ENCODE data around the gene RACK1.

RACK1 gene

DNA sequence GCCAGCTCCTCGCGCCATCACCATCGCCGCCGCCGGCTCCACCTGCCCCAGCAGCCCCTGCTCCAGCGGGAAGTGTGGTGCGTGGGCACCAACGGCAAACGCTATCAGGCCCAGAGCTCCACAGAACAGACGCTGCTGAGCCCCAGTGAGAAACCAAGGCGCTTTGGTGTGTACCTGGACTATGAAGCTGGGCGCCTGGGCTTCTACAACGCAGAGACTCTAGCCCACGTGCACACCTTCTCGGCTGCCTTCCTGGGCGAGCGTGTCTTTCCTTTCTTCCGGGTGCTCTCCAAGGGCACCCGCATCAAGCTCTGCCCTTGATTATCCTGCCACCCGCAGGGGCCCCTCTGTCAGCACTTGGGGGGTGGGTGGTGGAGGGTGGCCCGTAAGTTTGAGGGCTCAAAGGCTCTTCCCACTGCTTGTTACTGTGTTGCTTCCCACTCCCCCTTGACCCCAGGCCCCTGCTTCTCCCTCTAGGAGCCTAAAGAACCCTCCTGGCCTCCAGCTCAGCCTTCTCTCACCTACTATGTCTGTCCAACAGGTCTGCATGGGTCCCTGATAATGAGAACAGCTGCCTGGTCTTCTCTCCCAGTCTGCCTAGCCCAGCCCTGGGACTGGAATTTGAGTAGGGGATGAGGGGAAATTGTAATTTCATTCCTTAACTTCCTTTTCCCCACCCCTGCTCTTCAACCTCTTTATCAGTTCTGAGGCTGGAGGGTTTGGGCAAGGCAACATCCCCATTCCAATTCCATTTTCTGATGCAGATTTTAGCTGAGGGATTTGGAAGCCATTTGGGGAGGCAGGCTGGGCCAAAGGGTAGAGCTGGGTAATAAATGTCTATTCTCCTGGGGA lies 9.0 kb downstream of the RACK1 start:
- no peak overlapping the region for H2AFZ ChIP-seq (ENCODE audit: low read depth, low read length)
- H3K4me1 ChIP-seq (ENCODE audit: insufficient read depth, low read length): no peaks in the 10 kb centered on the region
- H3K36me3 ChIP-seq (ENCODE audit: insufficient read depth, low read length): peaks cover 86% of the 10 kb centered on the region
- no peaks in the 10 kb centered on the region for H3K27me3 ChIP-seq (ENCODE audit: insufficient read depth, low read length)
- H3K9me3 ChIP-seq (ENCODE audit: low read length): no peaks in the 10 kb centered on the region
- no peak overlapping the region for H3K4me3 ChIP-seq (ENCODE audit: low read length)

DNA sequence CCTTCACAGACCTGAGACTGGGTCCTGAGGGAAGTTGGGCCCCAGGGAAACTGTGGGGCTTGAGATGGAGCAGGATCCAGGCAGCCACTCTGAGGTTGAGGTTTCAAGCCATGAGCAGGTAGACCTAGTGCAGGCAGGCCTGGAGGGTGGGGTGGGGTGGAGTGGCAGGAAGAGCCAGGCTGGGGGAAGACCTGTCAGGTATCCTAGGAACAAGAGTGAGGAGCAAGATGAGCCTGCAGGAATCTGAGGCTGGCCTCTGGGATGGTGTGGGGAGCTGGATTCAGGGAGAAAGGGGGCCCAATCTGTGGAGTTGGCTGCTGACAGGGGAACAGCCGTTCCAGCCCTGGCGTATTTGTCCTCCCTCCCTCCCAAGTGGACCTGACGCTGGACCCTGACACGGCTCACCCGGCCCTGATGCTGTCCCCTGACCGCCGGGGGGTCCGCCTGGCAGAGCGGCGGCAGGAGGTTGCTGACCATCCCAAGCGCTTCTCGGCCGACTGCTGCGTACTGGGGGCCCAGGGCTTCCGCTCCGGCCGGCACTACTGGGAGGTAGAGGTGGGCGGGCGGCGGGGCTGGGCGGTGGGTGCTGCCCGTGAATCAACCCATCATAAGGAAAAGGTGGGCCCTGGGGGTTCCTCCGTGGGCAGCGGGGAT lies 9.8 kb downstream of the RACK1 start:
- H3K4me3 ChIP-seq (ENCODE audit: low read length): no peak overlapping the region
- H3K4me1 ChIP-seq (ENCODE audit: insufficient read depth, low read length): no peaks in the 10 kb centered on the region
- peaks cover 83% of the 10 kb centered on the region for H3K36me3 ChIP-seq (ENCODE audit: insufficient read depth, low read length)
- no peak overlapping the region for H2AFZ ChIP-seq (ENCODE audit: low read depth, low read length)
- no peaks in the 10 kb centered on the region for H3K27me3 ChIP-seq (ENCODE audit: insufficient read depth, low read length)
- H3K9me3 ChIP-seq (ENCODE audit: low read length): no peaks in the 10 kb centered on the region

DNA sequence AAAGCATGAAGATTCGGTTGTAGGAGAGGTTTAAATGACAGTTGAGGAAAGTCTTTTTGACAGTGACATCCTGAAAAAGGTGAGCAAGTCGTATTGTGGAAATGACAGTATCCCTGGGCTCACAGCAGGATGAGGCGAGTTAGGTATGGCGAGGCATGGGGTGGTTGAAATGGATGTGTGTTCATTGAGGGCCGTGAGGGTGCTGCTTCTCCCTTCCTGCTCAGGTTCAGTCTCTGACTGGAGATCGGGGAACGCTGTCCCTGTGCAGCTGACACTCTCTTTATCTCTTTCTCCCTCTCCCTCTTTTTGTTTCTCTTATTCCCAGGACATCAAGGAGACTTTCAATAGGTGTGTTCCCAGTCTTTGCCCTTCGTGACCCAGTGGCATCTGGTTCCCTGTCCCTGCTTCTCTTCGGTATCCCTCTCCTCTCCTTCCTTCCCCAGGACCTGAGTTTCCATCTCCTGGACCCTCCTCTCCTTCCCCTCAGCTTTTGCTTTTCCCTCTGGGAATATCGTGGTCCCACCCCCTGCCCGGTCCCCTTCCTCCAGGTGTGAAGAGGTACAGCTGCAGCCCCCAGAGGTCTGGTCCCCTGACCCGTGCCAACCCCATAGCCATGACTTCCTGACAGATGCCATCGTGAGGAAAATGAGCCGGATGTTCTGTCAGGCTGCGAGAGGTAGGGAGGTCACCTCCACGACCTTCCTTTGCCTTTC lies 10.5 kb downstream of the RACK1 start:
- H2AFZ ChIP-seq (ENCODE audit: low read depth, low read length): no peak overlapping the region

DNA sequence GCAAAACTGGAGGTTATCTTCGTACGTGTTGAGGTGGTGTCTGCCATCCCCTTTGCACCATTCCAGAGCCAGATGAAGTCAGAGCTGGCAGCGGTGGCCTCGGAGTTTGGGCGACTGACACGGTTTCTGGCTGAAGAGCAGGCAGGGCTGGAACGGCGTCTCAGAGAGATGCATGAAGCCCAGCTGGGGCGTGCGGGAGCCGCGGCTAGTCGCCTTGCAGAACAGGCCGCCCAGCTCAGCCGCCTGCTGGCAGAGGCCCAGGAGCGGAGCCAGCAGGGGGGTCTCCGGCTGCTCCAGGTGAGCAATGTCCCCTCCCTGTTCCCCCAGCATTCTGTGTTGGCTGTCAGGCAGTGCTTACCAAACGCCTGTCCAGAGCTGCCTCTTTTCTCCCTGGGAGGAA lies 11.1 kb downstream of the RACK1 start:
- Histone ChIP-seq H3K36me3 (ENCODE audit: insufficient read depth, low read length) (peaks cover 71% of the 10 kb centered on the region), H3K4me3 (ENCODE audit: low read length) (no peak overlapping the region), H3K9me3 (ENCODE audit: low read length) (no peaks in the 10 kb centered on the region), H3K27me3 (ENCODE audit: insufficient read depth, low read length) (no peaks in the 10 kb centered on the region), H2AFZ (ENCODE audit: low read depth, low read length) (no peak overlapping the region), H3K4me1 (ENCODE audit: insufficient read depth, low read length) (no peaks in the 10 kb centered on the region)

More for the DNA sequence above, 10.5 kb downstream of the RACK1 start:
- Histone ChIP-seq H3K4me3 (ENCODE audit: low read length) (no peak overlapping the region), H3K4me1 (ENCODE audit: insufficient read depth, low read length) (no peaks in the 10 kb centered on the region), H3K36me3 (ENCODE audit: insufficient read depth, low read length) (peaks cover 78% of the 10 kb centered on the region), H3K27me3 (ENCODE audit: insufficient read depth, low read length) (no peaks in the 10 kb centered on the region), H3K9me3 (ENCODE audit: low read length) (no peaks in the 10 kb centered on the region)

DNA sequence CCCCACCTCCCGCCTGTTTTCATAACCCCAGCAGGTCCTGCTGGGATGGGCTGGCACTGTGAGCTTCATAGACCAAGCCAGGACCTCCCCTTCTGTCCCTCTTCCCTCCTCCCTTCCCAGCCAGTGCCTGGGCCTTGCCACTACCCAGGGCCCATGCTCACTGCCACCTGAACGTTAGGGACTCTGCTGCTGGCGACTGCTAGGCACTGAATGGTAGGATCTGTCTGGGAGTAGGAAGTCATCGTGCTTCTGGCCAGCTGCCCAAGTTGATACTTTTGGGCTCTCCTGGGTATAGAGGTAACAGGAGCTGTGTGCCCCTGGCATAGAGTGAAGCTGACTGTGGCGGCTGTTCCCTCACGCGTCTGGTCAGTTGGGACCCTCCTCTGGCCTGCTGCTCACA lies 12.3 kb downstream of the RACK1 start:
- H3K27me3 ChIP-seq (ENCODE audit: insufficient read depth, low read length): no peaks in the 10 kb centered on the region
- H2AFZ ChIP-seq (ENCODE audit: low read depth, low read length): no peak overlapping the region
- H3K4me1 ChIP-seq (ENCODE audit: insufficient read depth, low read length): no peaks in the 10 kb centered on the region
- H3K9me3 ChIP-seq (ENCODE audit: low read length): no peaks in the 10 kb centered on the region
- peaks cover 63% of the 10 kb centered on the region for H3K36me3 ChIP-seq (ENCODE audit: insufficient read depth, low read length)
- H3K4me3 ChIP-seq (ENCODE audit: low read length): no peak overlapping the region

DNA sequence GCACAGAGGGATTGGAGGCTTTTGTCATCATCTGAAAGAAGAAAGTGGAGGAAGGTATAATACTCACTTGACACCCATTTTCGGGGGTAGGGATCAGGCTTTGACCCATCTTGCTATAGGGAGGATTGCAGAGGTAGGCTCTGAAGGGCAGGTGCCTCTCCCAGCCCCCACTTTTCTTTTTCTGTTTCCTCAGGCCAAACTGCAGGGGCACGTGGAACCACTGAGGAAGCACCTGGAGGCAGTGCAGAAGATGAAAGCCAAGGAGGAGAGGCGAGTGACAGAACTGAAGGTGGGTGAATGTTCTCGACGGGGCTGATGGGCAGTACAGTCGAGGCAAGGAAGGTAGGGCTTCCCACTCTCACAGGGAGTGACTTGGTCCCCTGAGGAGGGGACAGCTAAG lies 13.2 kb downstream of the RACK1 start:
- Histone ChIP-seq H3K36me3 (ENCODE audit: insufficient read depth, low read length) (peaks cover 55% of the 10 kb centered on the region), H3K9me3 (ENCODE audit: low read length) (no peaks in the 10 kb centered on the region), H3K27me3 (ENCODE audit: insufficient read depth, low read length) (no peaks in the 10 kb centered on the region)

DNA sequence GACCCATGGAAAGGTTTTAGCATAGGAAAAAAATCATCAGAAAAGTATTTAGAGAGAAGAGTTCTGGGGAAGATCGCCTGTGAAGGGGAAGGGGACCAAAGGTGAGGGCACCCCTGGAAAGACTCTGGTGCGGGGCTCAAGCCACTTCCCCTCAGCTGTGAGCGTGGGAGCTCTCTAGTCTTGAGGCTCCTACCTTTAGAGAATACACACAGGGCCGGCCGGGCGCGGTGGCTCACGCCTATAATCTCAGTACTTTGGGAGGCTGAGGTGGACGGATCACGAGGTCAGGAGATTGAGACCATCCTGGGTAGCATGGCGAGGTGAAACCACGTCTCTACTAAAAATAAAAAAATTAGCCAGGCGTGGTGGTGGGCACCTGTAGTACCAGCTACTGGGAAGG lies 13.7 kb downstream of the RACK1 start:
- no peak overlapping the region for H2AFZ ChIP-seq (ENCODE audit: low read depth, low read length)
- peaks cover 56% of the 10 kb centered on the region for H3K36me3 ChIP-seq (ENCODE audit: insufficient read depth, low read length)
- H3K27me3 ChIP-seq (ENCODE audit: insufficient read depth, low read length): no peaks in the 10 kb centered on the region
- H3K9me3 ChIP-seq (ENCODE audit: low read length): no peaks in the 10 kb centered on the region
- peaks cover 4% of the 10 kb centered on the region for H3K4me1 ChIP-seq (ENCODE audit: insufficient read depth, low read length)
- H3K4me3 ChIP-seq (ENCODE audit: low read length): no peak overlapping the region

More for the DNA sequence above, 13.2 kb downstream of the RACK1 start:
- Histone ChIP-seq H2AFZ (ENCODE audit: low read depth, low read length) (no peak overlapping the region), H3K4me1 (ENCODE audit: insufficient read depth, low read length) (no peaks in the 10 kb centered on the region), H3K4me3 (ENCODE audit: low read length) (no peak overlapping the region)

DNA sequence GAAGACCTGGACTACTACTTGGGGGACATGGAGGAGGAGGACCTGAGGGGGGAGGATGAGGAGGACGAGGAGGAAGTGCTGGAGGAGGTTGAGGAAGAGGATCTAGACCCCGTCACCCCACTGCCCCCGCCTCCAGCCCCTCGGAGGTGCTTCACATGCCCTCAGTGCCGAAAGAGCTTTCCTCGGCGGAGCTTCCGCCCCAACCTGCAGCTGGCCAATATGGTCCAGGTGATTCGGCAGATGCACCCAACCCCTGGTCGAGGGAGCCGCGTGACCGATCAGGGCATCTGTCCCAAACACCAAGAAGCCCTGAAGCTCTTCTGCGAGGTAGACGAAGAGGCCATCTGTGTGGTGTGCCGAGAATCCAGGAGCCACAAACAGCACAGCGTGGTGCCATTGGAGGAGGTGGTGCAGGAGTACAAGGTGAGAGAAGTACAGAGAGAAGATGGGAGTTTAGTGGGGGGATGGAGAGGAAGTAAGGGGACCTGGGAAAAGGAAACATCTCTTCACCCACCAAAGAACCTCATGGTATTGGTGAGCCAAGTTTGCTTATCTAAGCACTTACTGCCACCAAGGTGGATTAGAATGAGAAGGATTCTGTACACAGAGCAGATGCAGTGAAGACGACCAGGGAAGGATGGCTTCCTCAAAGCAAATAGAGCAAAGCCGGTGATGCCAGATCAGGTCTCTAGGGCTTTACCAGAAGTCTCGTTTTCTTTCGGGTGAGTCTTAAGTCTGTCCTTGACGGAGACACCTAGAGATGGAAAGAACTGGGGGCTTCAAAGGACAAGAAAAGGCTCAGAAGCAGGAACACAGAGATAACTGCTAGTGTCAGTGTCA lies 19.1 kb downstream of the RACK1 start:
- Histone ChIP-seq H3K4me1 (ENCODE audit: insufficient read depth, low read length) (peaks cover 15% of the 10 kb centered on the region), H2AFZ (ENCODE audit: low read depth, low read length) (no peak overlapping the region), H3K4me3 (ENCODE audit: low read length) (peak overlapping the region; percentile 84), H3K9me3 (ENCODE audit: low read length) (no peaks in the 10 kb centered on the region), H3K36me3 (ENCODE audit: insufficient read depth, low read length) (peaks cover 19% of the 10 kb centered on the region), H3K27me3 (ENCODE audit: insufficient read depth, low read length) (no peaks in the 10 kb centered on the region)

DNA sequence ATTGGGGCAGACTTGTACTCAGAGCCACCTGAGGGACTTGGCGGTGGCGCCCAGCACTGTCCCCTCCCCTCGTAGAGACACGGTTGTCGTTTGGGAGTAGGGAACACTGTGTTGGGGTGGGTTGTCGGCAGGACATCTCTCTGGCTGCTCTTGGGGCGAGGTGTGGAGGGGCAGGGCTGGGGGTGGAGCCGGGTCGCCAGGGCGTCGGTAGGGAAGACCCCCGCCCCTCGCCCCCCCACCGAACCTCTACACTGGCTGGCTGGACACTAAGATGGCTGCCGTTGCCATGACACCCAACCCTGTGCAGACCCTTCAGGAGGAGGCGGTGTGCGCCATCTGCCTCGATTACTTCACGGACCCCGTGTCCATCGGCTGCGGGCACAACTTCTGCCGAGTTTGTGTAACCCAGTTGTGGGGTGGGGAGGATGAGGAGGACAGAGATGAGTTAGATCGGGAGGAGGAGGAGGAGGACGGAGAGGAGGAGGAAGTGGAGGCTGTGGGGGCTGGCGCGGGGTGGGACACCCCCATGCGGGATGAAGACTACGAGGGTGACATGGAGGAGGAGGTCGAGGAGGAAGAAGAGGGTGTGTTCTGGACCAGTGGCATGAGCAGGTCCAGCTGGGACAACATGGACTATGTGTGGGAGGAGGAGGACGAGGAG lies 19.8 kb downstream of the RACK1 start:
- Histone ChIP-seq H3K27me3 (ENCODE audit: insufficient read depth, low read length) (no peaks in the 10 kb centered on the region), H3K36me3 (ENCODE audit: insufficient read depth, low read length) (peaks cover 13% of the 10 kb centered on the region), H3K4me1 (ENCODE audit: insufficient read depth, low read length) (peaks cover 15% of the 10 kb centered on the region), H2AFZ (ENCODE audit: low read depth, low read length) (peak overlapping the region; percentile 78), H3K9me3 (ENCODE audit: low read length) (no peaks in the 10 kb centered on the region), H3K4me3 (ENCODE audit: low read length) (peak overlapping the region; percentile 84)

DNA sequence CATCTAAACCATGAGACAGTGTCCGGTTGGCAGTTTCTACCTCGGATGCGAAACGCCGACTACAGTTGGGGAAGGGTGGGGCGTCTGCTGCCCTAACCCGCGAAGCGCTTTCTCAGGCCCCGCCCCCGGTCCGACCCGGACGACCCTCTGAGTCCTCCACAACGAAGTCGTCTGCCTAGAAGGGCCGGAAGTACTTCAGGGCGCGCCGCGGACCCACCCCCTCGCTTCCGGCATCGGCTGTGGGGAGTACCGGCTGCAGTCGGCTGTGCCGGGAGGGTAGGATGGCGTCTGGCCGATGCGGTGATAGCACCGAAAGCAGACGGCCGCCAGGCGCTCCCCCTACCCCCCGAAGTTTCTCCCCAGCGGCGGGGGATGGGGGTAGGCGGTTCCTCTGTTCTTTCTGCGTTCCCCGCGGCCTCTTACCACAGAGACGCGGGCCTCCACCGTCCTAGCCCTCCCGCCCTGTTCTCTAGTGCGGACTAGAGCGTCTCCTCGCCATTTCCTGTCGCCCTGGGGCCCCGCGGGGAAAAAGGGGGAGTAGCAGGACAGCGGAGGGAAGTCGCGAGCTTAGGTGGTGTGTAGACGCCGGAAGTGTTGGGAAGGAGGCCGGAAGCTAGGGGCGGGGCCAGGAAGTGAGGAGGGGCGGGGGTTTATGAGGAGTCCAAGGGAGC lies 20.5 kb downstream of the RACK1 start, which contains the start of gene TRIM41:
TRIM41 (plus strand) TSS at position 224 of the 671 bp plus-strand sequence. CDS start 719 bp downstream, outside the sequence.
- peak within 1 kb of the TSS; percentile 84 for H3K4me3 ChIP-seq (ENCODE audit: low read length)
- H3K36me3 ChIP-seq (ENCODE audit: insufficient read depth, low read length): peaks cover 13% of the 10 kb centered on the region
- peak within 1 kb of the TSS; percentile 78 for H2AFZ ChIP-seq (ENCODE audit: low read depth, low read length)
- H3K4me1 ChIP-seq (ENCODE audit: insufficient read depth, low read length): peaks cover 15% of the 10 kb centered on the region
- H3K9me3 ChIP-seq (ENCODE audit: low read length): no peaks in the 10 kb centered on the region
- no peaks in the 10 kb centered on the region for H3K27me3 ChIP-seq (ENCODE audit: insufficient read depth, low read length)

DNA sequence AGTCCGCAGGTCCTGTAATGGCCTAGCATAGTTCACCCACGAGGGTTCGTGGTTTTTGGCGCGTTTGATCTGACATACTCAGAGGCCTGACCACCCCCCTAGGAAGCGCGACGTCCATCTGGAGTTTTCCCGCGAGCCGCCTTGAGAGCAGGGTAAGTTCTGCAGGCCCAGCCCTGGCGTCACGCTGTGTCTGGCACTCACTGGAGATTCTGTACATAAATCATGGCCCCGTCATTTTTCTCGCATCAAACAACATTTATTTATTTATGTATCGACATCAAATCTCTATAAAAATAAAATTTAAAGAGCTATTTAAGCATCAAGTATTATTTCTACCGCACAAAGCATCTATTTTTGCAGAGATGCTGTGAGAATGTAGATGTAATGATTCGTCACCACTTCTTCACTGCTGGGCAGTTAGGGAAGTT lies 21.1 kb downstream of the RACK1 start:
- peak overlapping the region; percentile 84 for H3K4me3 ChIP-seq (ENCODE audit: low read length)
- H3K36me3 ChIP-seq (ENCODE audit: insufficient read depth, low read length): peaks cover 13% of the 10 kb centered on the region
- no peaks in the 10 kb centered on the region for H3K9me3 ChIP-seq (ENCODE audit: low read length)
- H3K4me1 ChIP-seq (ENCODE audit: insufficient read depth, low read length): peaks cover 16% of the 10 kb centered on the region
- no peaks in the 10 kb centered on the region for H3K27me3 ChIP-seq (ENCODE audit: insufficient read depth, low read length)
- H2AFZ ChIP-seq (ENCODE audit: low read depth, low read length): peak overlapping the region; percentile 78

All from neuron (in vitro differentiated cells).